HepG2 (cell line): ENCODE results near the gene FBXL7. TPM values are rescaled to one million over a fixed set of nuclear protein-coding genes. Genes with fewer than 3 reads are reported as not detected.

ENCODE experiments used
- HOXD1 ChIP-seq: sonication (generic); formaldehyde crosslinking; IDR thresholded peaks from 2 replicates; pipeline ENCODE4 v1.5.0; 2020; ENCODE audit warnings: missing genetic modification reagents
- SMAD1 ChIP-seq: sonication (generic); formaldehyde crosslinking; IDR thresholded peaks from 2 replicates; pipeline ENCODE4 v1.4.0; 2020; ENCODE audit warnings: missing genetic modification reagents, low read depth, mild to moderate bottlenecking, borderline replicate concordance
- ZBTB14 ChIP-seq: sonication (generic); formaldehyde crosslinking; IDR thresholded peaks from 2 replicates; pipeline ENCODE4 v1.4.0; 2020; ENCODE audit warnings: missing genetic modification reagents
- ZHX1 ChIP-seq: sonication (generic); formaldehyde crosslinking; IDR thresholded peaks from 2 replicates; pipeline ENCODE4 v1.8.1; 2022; ENCODE audit warnings: low read depth, mild to moderate bottlenecking, missing genetic modification reagents
- ZNF512B ChIP-seq: sonication (generic); formaldehyde crosslinking; IDR thresholded peaks from 2 replicates; pipeline ENCODE4 v1.5.1; 2020; ENCODE audit warnings: missing genetic modification reagents, mild to moderate bottlenecking, borderline replicate concordance
- ZNF724P ChIP-seq: sonication (generic); formaldehyde crosslinking; IDR thresholded peaks from 2 replicates; pipeline ENCODE4 v1.8.0; 2022; ENCODE audit warnings: missing genetic modification reagents, borderline replicate concordance
- polyA plus RNA-seq, 8 experiments: library from polyadenylated mRNA; depleted of rRNA in 3 of 8; stranded (reverse) in 7 of 8; unstranded in 1 of 8; fragments of >200 nt; fragmentation: Illumina TruSeq in 4 of 8; extraction: Trizol in 4 of 8; gene quantifications; 2 replicates each; pipeline versions ENCODE4 v1.2.1 to v1.2.3, GENCODE V29; 2011 to 2016; ENCODE audit warnings: low read depth in 4 of 8, missing spikeins in 1 of 8, mixed read lengths in 1 of 8; ENCODE audit not compliant: insufficient read depth in 1 of 8
- total RNA-seq, 5 experiments: library from RNA; depleted of rRNA; stranded (reverse); fragments of >200 nt; fragmentation: Illumina TruSeq; extraction: Trizol; gene quantifications; 2 replicates each; pipeline ENCODE4 v1.2.3, GENCODE V29; 2016; ENCODE audit warnings: low read depth in 1 of 5

Gene FBXL7
- total and polyA plus RNA-seq, 2 of the 13 experiments (the other 11 are each of a cell fraction or from before 2014, with no cell fraction given) = 0.07 TPM; not detected in 1

- no peak for TF ChIP-seq ZNF512B (CRISPR knock-in tag)
- TF ChIP-seq ZBTB14 (CRISPR knock-in tag) = no peak
- no peak for TF ChIP-seq HOXD1 (CRISPR knock-in tag)
- TF ChIP-seq ZHX1 (CRISPR knock-in tag) = no peak
- no peak for TF ChIP-seq SMAD1
- no peak for TF ChIP-seq ZNF724P (CRISPR knock-in tag)
These were observed 337.7 kb downstream of the FBXL7 start (continued) for GRCh38 chr5:15837551-15838289.
